OCI-LY3 (cell line): ENCODE data around the gene PHC2.

Experiments
- H2AFZ ChIP-seq: fragments of 200-600, 300-600 bp; shearing (Covaris generic); 2 replicates; pipeline ENCODE4 v1.6.0; 2014; ENCODE audit warnings: antibody characterized with exemption, low read depth, low read length
- H3K27ac ChIP-seq: fragments of 200-600, 300-600 bp; sonication (generic); 2 replicates; pipeline ENCODE4 v1.5.1; 2014; ENCODE audit warnings: mild to moderate bottlenecking, low read length, moderate library complexity, mixed read lengths
- H3K27me3 ChIP-seq: fragments of 200-600, 300-600 bp; sonication (generic); 2 replicates; pipeline ENCODE4 v1.6.1; 2014; ENCODE audit warnings: low read depth, low read length, mixed read lengths
- H3K36me3 ChIP-seq: fragments of 200-600, 300-600 bp; sonication (generic); replicated peaks from 2 replicates; pipeline ENCODE3; 2014; ENCODE audit warnings: low read depth, low read length, mixed read lengths
- H3K4me1 ChIP-seq: fragments of 300-600, 200-600 bp; sonication (generic); 2 replicates; pipeline ENCODE4 v1.6.1; 2014; ENCODE audit warnings: low read length, mixed read lengths
- H3K4me2 ChIP-seq: fragments of 200-600, 300-600 bp; sonication (generic); 2 replicates; pipeline ENCODE4 v1.6.1; 2014; ENCODE audit warnings: low read length, mixed read lengths
- H3K4me3 ChIP-seq: fragments of 300-600, 200-600 bp; sonication (generic); 2 replicates; pipeline ENCODE4 v1.5.1; 2014; ENCODE audit warnings: antibody characterized with exemption, mild to moderate bottlenecking, low read length, moderate library complexity
- H3K79me2 ChIP-seq: fragments of 300-600, 200-600 bp; shearing (Covaris generic); 2 replicates; pipeline ENCODE4 v1.6.1; 2014; ENCODE audit warnings: mild to moderate bottlenecking, low read length, mixed read lengths
- H3K9ac ChIP-seq: fragments of 300-600, 200-600 bp; shearing (Covaris generic); 2 replicates; pipeline ENCODE4 v1.6.0; 2014; ENCODE audit warnings: mild to moderate bottlenecking, low read length, moderate library complexity
- H3K9me3 ChIP-seq: fragments of 200-600, 300-600 bp; shearing (Covaris generic); 2 replicates; pipeline ENCODE4 v1.6.1; 2014; ENCODE audit warnings: low read length, mixed read lengths; ENCODE audit not compliant: insufficient read depth
- H4K20me1 ChIP-seq: fragments of 200-600, 300-600 bp; sonication (generic); 2 replicates; pipeline ENCODE4 v1.6.1; 2016; ENCODE audit warnings: low read length, mixed read lengths; ENCODE audit not compliant: insufficient read depth
- CTCF ChIP-seq: fragments of 200-600, 300-600 bp; sonication (generic); IDR thresholded peaks from 2 replicates; pipeline ENCODE4 v1.5.1; 2014; ENCODE audit warnings: antibody characterized with exemption, low read length, low read depth
- EZH2phosphoT487 ChIP-seq: fragments of 200-600 bp; shearing (Covaris generic); IDR thresholded peaks from 2 replicates; pipeline ENCODE4 v1.6.1; 2018; ENCODE audit warnings: antibody characterized with exemption, mixed run types, low read depth

The PHC2 gene

GRCh38 chr1:33471416-33471815, 40.5 kb upstream of the PHC2 start:
- H3K4me1 ChIP-seq = peaks cover 14% of the 10 kb centered on the region
- H3K9me3 ChIP-seq = no peaks in the 10 kb centered on the region
- no peaks in the 10 kb centered on the region for H3K36me3 ChIP-seq
- no peaks in the 10 kb centered on the region for H4K20me1 ChIP-seq
- H3K79me2 ChIP-seq = no peaks in the 10 kb centered on the region
- H2AFZ ChIP-seq = no peak overlapping the region; the same call in 1 of the 2 replicates
- H3K27me3 ChIP-seq = no peaks in the 10 kb centered on the region
- H3K4me2 ChIP-seq = peak overlapping the region; percentile 73
- H3K27ac ChIP-seq = no peak overlapping the region
- H3K9ac ChIP-seq = no peak overlapping the region
- peak overlapping the region; percentile 100 for H3K4me3 ChIP-seq
- TF ChIP-seq CTCF = no peak
- TF ChIP-seq EZH2phosphoT487 = no peak

- H3K9ac ChIP-seq = no peak overlapping the region
- no peaks in the 10 kb centered on the region for H4K20me1 ChIP-seq
- H3K79me2 ChIP-seq = no peaks in the 10 kb centered on the region
- no peaks in the 10 kb centered on the region for H3K9me3 ChIP-seq
- peak overlapping the region; percentile 52 for H3K4me3 ChIP-seq
- H3K27me3 ChIP-seq = no peaks in the 10 kb centered on the region
- H3K27ac ChIP-seq = no peak overlapping the region
- H2AFZ ChIP-seq = peak overlapping the region; percentile 88
- peak overlapping the region; percentile 64 for H3K4me2 ChIP-seq
- H3K36me3 ChIP-seq = no peaks in the 10 kb centered on the region
- H3K4me1 ChIP-seq = peaks cover 14% of the 10 kb centered on the region
- TF ChIP-seq EZH2phosphoT487 (no peak), CTCF (peak; percentile 71)
Measured at GRCh38 chr1:33470495-33471012, 39.7 kb upstream of the PHC2 start.

GRCh38 chr1:33469691-33470090, 38.8 kb upstream of the PHC2 start:
- H3K36me3 ChIP-seq = no peaks in the 10 kb centered on the region
- TF ChIP-seq CTCF (no peak), EZH2phosphoT487 (no peak)
- H4K20me1 ChIP-seq = no peaks in the 10 kb centered on the region
- no peak overlapping the region for H3K27ac ChIP-seq
- H3K4me1 ChIP-seq = peaks cover 14% of the 10 kb centered on the region
- no peaks in the 10 kb centered on the region for H3K79me2 ChIP-seq
- H3K9ac ChIP-seq = no peak overlapping the region
- H2AFZ ChIP-seq = no peak overlapping the region
- H3K4me2 ChIP-seq = no peak overlapping the region
- no peak overlapping the region for H3K4me3 ChIP-seq
- H3K9me3 ChIP-seq = no peaks in the 10 kb centered on the region
- no peaks in the 10 kb centered on the region for H3K27me3 ChIP-seq

DNA sequence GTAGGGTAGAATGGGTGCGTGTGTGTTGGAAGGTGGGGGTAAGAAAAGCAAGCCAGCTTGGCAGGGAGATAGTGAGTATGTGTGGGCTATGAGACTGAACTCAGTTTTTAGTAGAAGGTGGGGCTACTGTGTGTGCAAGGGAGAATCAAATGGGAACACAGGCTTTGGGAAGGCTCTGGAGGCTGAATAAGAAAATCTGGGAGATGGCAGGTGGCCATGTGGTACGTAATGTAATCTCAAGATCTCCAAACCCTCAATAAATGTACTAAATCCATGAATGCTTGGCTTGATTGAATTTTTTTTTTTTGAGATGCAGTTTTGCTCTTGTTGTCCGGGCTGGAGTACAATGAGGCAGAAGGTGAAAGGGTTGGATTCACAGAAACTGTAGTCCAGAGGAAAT, 38.1 kb upstream of the PHC2 start:
- no peak overlapping the region for H3K4me2 ChIP-seq
- no peaks in the 10 kb centered on the region for H3K79me2 ChIP-seq
- H3K4me3 ChIP-seq = no peak overlapping the region
- no peaks in the 10 kb centered on the region for H4K20me1 ChIP-seq
- no peak overlapping the region for H2AFZ ChIP-seq
- no peak overlapping the region for H3K9ac ChIP-seq
- TF ChIP-seq EZH2phosphoT487 (no peak), CTCF (no peak)
- H3K4me1 ChIP-seq = peaks cover 14% of the 10 kb centered on the region
- H3K27ac ChIP-seq = no peak overlapping the region
- no peaks in the 10 kb centered on the region for H3K27me3 ChIP-seq
- no peaks in the 10 kb centered on the region for H3K36me3 ChIP-seq
- no peaks in the 10 kb centered on the region for H3K9me3 ChIP-seq
